ENCODE results near the gene HSD17B11. TPM values are rescaled to one million over a fixed set of nuclear protein-coding genes. Genes with fewer than 3 reads are reported as not detected.
A peak's percentile ranks its signal among the peaks of the same experiment; 100 is the strongest.

Gene HSD17B11
- polyA plus RNA-seq, 2 of the 4 experiments (the other 2 are of a cell fraction), result 51.5 to 113 TPM

DNA sequence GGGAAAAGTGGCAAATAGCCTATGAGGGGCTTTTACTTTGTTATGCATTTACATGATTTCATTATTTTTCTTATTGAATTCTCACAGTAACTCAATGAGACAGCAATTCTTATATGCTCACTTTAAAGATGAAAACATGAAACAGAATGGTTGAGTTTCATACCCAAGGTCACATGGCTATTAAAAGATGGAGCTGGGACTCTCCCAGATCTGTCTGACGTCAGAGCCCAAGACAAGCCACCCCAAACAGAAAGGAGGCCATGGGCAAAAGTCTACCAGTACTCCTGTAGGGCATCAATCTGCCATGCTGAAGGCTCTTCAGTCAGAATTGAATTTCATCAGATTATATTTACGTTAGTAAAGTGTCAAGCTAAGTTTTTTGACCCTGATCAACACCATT is 13.2 kb downstream of the HSD17B11 start:
- Histone ChIP-seq H3K4me3 (no peak overlapping the region), H3K9me3 (no peaks in the 10 kb centered on the region), H3K27ac (no peak overlapping the region), H3K4me2 (no peak overlapping the region), H3K4me1 (peaks cover 17% of the 10 kb centered on the region)
- ATAC-seq, result no peak
- POLR2A ChIA-PET, result interaction anchor here (1.6 kb wide), 1 partner anchor 13 kb away, joined by 4 read pairs; the partner anchor contains the start of gene HSD17B11
- no peak for FAIRE-seq
- CTCF ChIA-PET, result interaction anchor here (2.3 to 4.5 kb wide), 2 partner anchors 82 to 89 kb away, joined by 6 to 22 read pairs; no protein-coding TSS in a partner anchor
- 94% methylated on average over 2 of the region's 2 CpGs for WGBS (ENCODE audit: missing lambda C conversion rate)
- TF ChIP-seq ZC3H11A (IDR thresholded peaks at IDR 0.05) (no peak), POLR2AphosphoS2 (conservative IDR thresholded peaks at IDR 0.05; ENCODE audit: low read length) (no peak), ZNF302 (CRISPR knock-in tag; IDR thresholded peaks at IDR 0.05) (no peak), CHD2 (IDR thresholded peaks at IDR 0.05; ENCODE audit: low read length, partially characterized antibody) (no peak), RCOR1 (IDR thresholded peaks at IDR 0.05; ENCODE audit: low read depth, low read length) (no peak), KDM1A (IDR thresholded peaks at IDR 0.05; ENCODE audit: low read depth) (no peak), ATOH8 (CRISPR knock-in tag; IDR thresholded peaks at IDR 0.05; ENCODE audit: low read depth) (no peak), HDAC2 (IDR thresholded peaks at IDR 0.05) (no peak), BCL3 (IDR thresholded peaks at IDR 0.05) (no peak), HEYL (CRISPR knock-in tag; IDR thresholded peaks at IDR 0.05) (no peak)
- TF ChIP-seq, protein P1, sequence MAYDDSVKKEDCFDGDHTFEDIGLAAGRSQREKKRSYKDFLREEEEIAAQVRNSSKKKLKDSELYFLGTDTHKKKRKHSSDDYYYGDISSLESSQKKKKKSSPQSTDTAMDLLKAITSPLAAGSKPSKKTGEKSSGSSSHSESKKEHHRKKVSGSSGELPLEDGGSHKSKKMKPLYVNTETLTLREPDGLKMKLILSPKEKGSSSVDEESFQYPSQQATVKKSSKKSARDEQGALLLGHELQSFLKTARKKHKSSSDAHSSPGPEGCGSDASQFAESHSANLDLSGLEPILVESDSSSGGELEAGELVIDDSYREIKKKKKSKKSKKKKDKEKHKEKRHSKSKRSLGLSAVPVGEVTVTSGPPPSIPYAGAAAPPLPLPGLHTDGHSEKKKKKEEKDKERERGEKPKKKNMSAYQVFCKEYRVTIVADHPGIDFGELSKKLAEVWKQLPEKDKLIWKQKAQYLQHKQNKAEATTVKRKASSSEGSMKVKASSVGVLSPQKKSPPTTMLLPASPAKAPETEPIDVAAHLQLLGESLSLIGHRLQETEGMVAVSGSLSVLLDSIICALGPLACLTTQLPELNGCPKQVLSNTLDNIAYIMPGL (CRISPR knock-in tag; IDR thresholded peaks at IDR 0.05; ENCODE audit: borderline replicate concordance), result no peak
- TF ChIP-seq, protein P2, sequence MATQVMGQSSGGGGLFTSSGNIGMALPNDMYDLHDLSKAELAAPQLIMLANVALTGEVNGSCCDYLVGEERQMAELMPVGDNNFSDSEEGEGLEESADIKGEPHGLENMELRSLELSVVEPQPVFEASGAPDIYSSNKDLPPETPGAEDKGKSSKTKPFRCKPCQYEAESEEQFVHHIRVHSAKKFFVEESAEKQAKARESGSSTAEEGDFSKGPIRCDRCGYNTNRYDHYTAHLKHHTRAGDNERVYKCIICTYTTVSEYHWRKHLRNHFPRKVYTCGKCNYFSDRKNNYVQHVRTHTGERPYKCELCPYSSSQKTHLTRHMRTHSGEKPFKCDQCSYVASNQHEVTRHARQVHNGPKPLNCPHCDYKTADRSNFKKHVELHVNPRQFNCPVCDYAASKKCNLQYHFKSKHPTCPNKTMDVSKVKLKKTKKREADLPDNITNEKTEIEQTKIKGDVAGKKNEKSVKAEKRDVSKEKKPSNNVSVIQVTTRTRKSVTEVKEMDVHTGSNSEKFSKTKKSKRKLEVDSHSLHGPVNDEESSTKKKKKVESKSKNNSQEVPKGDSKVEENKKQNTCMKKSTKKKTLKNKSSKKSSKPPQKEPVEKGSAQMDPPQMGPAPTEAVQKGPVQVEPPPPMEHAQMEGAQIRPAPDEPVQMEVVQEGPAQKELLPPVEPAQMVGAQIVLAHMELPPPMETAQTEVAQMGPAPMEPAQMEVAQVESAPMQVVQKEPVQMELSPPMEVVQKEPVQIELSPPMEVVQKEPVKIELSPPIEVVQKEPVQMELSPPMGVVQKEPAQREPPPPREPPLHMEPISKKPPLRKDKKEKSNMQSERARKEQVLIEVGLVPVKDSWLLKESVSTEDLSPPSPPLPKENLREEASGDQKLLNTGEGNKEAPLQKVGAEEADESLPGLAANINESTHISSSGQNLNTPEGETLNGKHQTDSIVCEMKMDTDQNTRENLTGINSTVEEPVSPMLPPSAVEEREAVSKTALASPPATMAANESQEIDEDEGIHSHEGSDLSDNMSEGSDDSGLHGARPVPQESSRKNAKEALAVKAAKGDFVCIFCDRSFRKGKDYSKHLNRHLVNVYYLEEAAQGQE (IDR thresholded peaks at IDR 0.05), result no peak
- DNase-seq (ENCODE audit: low read depth in 1 of 2, low spot score in 1 of 2), result no peak

DNA sequence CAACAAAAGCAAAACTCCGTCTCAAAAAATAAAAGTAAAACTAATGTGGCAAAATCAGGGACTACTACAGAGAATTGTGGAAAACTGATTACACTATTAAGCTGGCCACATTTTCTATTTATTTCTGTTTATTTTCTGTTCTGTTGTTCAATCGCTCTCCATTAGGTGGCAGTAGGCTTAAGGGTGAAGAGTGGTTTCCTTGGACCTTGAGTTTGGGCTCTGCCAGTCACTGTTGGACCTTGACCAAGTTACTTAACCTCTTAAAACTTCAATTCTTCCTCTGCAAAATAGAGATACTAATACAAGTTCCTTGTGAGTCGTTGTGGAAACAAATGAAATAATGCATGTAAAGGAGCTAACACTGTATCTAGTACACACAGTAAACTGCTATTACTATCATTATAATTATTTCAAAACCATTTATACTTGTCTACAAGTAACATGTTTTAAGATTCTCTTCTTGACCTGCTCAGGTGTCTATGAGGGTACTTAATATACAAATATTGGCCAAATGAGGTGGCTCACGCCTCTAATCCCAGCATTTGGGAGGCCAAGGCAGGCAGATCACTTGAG is 15.2 kb downstream of the HSD17B11 start:
- Histone ChIP-seq H3K9me3 (no peaks in the 10 kb centered on the region), H3K4me3 (no peak overlapping the region), H3K4me1 (peaks cover 17% of the 10 kb centered on the region), H3K27ac (no peak overlapping the region), H3K4me2 (0 out of 3 replicates have a peak overlapping the region, but pooled peaks have one; percentile 37)
- 37% methylated on average over 4 of the region's 4 CpGs for WGBS (ENCODE audit: missing lambda C conversion rate)
- FAIRE-seq (no peak), DNase-seq (ENCODE audit: low read depth in 1 of 2, low spot score in 1 of 2) (peak in 1 of 2 experiments; percentile 72), ATAC-seq (peak; percentile 47 to 72; a peak in 3 of 6 replicates)
- POLR2A ChIA-PET, result interaction anchor here (1.0 kb wide), 2 partner anchors 47 to 82 kb away, joined by 3 read pairs; partner anchors contain the start of gene NUDT9
- CTCF ChIA-PET, result interaction anchor here (0.6 to 4.5 kb wide), 26 partner anchors 9 to 1051 kb away, joined by 3 to 22 read pairs (median 4); partner anchors contain the start of genes HSD17B11 and NUDT9
- TF ChIP-seq, protein P1 (CRISPR knock-in tag; IDR thresholded peaks at IDR 0.05; ENCODE audit: borderline replicate concordance), result no peak
- no peak for TF ChIP-seq HOXA7 (CRISPR knock-in tag; IDR thresholded peaks at IDR 0.05)
- TF ChIP-seq RFX5 (IDR thresholded peaks at IDR 0.05), result no peak
- no peak for TF ChIP-seq EP300 (IDR thresholded peaks at IDR 0.05)
- TF ChIP-seq RARB (CRISPR knock-in tag; IDR thresholded peaks at IDR 0.05), result no peak
- TF ChIP-seq PBX3 (IDR thresholded peaks at IDR 0.05), result no peak
- no peak for TF ChIP-seq RNF2 (IDR thresholded peaks at IDR 0.05; ENCODE audit: borderline replicate concordance, low read depth)
- no peak for TF ChIP-seq MAFK (IDR thresholded peaks at IDR 0.05; ENCODE audit: partially characterized antibody)
- TF ChIP-seq FOSL2 (IDR thresholded peaks at IDR 0.05), result no peak
- no peak for TF ChIP-seq FOSL2 (CRISPR knock-in tag; IDR thresholded peaks at IDR 0.05)
- TF ChIP-seq, protein P3, sequence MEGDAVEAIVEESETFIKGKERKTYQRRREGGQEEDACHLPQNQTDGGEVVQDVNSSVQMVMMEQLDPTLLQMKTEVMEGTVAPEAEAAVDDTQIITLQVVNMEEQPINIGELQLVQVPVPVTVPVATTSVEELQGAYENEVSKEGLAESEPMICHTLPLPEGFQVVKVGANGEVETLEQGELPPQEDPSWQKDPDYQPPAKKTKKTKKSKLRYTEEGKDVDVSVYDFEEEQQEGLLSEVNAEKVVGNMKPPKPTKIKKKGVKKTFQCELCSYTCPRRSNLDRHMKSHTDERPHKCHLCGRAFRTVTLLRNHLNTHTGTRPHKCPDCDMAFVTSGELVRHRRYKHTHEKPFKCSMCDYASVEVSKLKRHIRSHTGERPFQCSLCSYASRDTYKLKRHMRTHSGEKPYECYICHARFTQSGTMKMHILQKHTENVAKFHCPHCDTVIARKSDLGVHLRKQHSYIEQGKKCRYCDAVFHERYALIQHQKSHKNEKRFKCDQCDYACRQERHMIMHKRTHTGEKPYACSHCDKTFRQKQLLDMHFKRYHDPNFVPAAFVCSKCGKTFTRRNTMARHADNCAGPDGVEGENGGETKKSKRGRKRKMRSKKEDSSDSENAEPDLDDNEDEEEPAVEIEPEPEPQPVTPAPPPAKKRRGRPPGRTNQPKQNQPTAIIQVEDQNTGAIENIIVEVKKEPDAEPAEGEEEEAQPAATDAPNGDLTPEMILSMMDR (IDR thresholded peaks at IDR 0.05), result peak; percentile 54
- peak; percentile 63 to 66 for TF ChIP-seq RAD21 (conservative IDR thresholded peaks at IDR 0.05 in 1 of 2, IDR thresholded peaks at IDR 0.05 in 1 of 2)
